HG03108 (cell line): ENCODE data around the gene GAMT.

ENCODE experiments used
- ATAC-seq: cut with Tn5 transposase; IDR thresholded peaks from one replicate; pipeline ENCODE4 v1.9.1; 2021; ENCODE audit warnings: moderate library complexity; ENCODE audit not compliant: unreplicated experiment

The GAMT gene

DNA sequence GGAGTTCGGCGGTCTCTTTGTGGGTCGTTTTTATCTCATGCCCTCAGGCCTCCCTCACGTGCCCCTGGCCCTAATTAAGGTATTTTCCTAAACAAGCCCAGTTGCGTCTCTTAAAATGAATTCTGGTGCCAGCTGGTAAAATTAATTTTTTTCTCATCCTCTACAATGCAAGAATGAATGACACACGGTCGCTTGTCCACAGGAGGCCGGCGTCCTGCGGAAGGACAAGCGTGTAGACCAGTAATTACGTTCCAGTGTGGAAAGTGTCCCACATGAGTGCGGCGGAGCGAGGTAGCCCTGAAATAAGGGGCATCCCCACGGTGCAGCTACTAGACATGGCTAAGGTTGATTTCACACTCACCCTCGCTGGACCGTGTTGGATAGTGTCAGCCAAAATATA, 52.1 kb downstream of the GAMT start:
- no peak for ATAC-seq
